Renal cortex interstitium (tissue), 11 donors: ENCODE data around the gene ZNF224. TPM values are rescaled to one million over a fixed set of nuclear protein-coding genes. Genes with fewer than 3 reads are reported as not detected.
A peak's percentile ranks its signal among the peaks of the same experiment; 100 is the strongest.
"Not testable (repeated sequence)": the region's sequence is repeated elsewhere in the genome, so short reads cannot be mapped to it uniquely, and the experiment has no call there.

Source experiments
- DNase-seq, 11 donors: peaks; one replicate each; pipeline ENCODE4 v3.0.0-alpha.2; 2013; ENCODE audit warnings: low read depth in 9 of 11, low spot score in 4 of 11; ENCODE audit errors: extremely low read depth in 1 of 11
- polyA plus RNA-seq, 3 donors: library from polyadenylated mRNA; unstranded; fragments of 120-200 nt; gene quantifications; one replicate each; pipeline ENCODE4 v1.2.1, GENCODE V29; 2013; ENCODE audit not compliant: insufficient read length in 3 of 3

Gene ZNF224
- polyA plus RNA-seq, 3 donors = 23.5 to 49.8 (median 31.8) TPM

GRCh38 chr19:44109458-44109857 lies 15.3 kb downstream of the ZNF224 start:
- DNase-seq = no peak

DNA sequence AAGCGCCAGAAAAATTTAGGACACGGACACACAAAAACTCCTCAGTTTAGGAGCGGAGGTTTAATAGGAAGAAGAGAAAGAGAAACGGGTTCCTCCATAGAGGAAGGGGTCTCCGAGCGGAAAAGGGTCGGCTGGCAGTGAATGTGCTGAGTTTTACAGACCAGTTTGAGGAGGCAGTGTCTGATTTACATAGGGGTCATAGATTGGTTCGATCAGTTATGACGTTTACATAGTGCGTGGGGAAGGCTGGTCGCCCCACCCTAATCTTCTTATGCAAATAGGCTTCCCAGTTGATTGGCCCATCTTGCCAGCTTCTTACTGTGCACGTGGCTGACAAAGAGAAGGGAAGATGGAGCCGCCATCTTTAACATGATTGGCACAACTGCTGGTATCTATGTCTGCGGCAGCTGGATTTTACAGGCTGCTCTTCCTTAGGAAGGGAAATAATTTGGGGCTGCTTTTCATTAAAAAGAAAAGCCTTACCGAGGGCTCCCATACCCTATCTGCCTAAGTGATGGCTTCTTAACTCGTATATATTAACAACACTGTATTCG lies 17.8 kb downstream of the ZNF224 start:
- peak in 5 of 11 donors; percentile 14 to 45 (median 28) for DNase-seq

DNA sequence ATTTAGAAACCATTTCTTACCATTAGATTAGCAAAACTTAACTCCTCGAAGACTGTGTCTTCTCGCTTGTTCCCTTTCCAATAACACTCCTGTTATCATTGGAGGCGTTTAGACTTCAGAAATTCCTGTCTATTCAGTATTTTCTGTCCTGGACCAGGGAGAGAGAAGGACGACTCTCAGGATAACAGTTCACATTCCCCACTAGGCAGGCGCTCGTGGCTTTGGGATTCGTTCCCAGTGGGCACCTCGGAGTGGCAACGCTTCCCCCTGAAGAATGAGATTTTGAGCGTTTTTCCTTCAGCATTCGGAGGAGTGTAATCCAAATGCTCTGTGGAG lies 18.6 kb downstream of the ZNF224 start:
- no peak for DNase-seq

DNA sequence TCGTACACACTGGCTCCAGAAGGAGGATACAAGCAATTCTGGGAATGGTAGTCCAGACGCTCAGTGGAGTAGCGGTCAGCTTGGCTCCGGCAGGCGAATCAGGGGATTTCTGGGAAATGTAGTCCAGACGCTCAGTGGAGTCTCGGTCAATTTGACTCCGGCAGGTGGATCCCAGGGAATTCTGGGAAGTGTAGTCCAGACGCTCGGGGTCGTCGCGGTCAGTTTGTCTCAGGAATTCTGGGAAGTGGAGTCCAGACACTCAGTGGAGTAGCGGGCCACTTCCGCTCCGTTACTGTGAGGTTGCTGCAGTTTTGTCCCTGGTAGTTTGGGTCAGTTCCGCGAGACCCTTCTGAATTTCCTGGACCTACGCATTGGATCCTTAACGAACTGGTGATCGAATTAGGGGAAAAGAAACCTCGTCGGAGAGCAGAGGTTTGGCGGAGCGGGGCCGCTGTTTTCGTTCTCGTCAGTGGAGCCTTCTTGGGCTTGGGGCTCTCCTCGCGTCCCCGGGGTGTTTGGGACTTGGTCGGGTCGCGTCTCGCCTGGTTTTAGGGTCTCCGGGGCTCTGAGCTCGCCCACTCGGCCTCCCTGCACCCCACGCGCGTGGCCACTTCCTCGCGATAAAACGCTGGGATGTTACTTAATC lies 19.1 kb downstream of the ZNF224 start, which contains the start of gene ZNF225:
ZNF225 (plus strand) TSS at position 262 of the 646 bp plus-strand sequence. CDS start 2,429 bp downstream, outside the sequence.
- DNase-seq = peak; percentile 97 to 100 (median 99)

DNA sequence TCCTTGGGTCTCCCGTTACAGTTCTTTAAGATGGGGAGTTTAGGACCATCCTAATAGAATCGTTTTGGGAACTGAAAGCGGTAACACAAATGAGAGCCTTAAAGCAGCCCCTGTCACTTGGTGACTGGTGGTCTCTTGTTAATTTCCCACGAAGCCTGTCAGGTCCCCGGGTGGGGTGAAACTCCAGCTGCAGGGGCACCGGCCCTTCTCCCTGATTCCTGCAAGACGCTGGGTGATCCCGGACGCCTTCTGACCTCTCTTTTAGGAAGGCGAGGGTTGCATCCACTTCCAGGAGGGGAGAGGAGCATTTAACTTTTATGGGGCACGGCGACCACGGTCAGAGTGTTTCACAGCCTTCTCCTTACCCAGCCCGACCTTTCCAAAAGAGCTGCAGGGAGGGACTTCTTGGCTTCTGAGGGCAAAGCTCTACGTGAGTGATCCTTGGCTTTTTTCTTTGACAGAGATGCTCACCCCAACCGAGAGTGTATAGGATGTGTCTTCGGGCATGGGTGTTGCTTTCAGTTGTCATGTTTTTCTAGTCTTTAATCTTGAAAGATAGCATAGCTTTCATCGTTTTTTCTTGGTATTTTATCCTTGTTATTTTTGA lies 19.7 kb downstream of the ZNF224 start:
- DNase-seq = peak in 2 of 11 donors; percentile 3 to 8

DNA sequence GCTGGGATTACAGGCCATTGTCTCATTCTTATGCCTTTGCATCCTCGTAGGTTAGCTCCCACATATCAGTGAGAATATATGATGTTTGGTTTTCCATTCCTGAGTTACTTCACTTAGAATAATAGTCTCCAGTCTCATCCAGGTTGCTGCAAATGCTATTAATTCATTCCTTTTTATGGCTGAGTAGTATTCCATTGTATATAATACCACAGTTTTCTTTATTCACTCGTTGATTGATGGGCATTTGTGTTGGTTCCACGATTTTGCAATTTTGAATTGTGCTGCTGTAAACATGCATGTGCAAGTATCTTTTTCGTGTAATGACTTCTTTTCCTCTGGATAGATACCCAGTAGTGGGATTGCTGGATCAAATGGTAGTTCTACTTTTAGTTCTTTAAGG lies 27.0 kb downstream of the ZNF224 start:
- DNase-seq = not testable (repeated sequence)

GRCh38 chr19:44131955-44132354 lies 37.8 kb downstream of the ZNF224 start:
- DNase-seq = no peak

DNA sequence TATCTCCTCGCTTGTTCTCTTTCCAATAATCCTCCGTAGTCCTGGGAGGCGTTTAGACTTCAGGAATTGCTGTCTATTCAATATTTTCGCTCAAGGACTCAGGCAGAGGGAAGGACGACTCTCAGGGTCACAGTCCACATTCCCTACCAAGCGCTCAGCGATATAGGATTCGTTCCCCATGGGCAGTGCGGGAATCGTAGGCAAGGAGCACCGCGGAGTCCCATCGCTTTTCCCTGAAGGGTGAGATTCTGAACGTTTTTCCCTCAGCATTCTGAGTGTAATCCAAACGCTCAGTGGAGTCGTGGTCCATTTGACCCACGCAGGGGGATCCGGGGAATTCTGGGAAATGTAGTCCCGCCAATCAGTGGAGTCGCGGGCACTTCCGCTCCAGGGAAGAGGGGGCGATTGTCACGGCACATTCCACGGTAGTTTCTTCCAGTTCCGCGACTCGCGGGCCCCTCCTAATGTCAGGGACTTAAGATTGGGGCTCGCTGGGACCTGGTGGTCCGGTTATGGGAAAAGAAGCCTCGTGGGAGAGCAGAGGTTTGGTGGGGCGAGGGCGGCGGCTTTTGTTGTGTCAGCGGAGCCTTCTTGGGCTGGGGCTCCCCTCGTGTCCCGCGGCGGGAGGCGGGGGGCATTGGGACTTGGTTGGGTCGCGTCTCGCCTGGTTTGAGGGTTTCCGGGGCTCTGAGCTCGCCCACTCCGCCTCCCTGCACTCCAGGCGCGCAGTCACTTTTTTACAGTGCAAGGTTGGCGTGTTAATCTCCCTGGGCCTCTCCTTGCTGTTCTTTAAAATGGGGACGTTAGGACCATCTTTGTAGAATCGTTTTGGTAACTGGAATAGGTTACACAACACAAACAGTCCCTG lies 47.3 kb downstream of the ZNF224 start, which contains the start of gene ZNF234:
ZNF234 (plus strand) TSS at position 364 of the 868 bp plus-strand sequence. CDS start 3,079 bp downstream, outside the sequence.
- DNase-seq = peak in 10 of 11 donors; percentile 66 to 92 (median 86)

DNA sequence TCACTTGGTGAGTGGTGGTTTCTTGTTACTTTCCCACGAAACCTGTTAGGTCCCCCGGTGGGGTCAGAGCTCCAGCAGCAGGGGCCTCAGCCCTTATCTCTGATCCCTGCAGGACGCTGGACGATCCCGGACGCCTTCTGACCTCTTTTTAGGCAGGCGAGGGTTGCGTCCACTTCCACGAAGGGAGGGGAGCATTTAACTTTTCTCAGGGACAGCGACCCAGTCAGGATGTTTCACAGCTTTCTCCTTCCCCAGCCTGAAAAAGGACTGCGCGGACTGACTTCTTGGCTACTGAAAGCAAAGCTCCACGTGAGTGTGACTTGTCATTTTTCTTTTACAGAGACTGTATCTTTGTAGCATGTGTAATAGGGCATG lies 47.9 kb downstream of the ZNF224 start:
- DNase-seq = no peak

- DNase-seq = no peak
These were observed 55.6 kb downstream of the ZNF224 start for GRCh38 chr19:44149776-44150175.

DNA sequence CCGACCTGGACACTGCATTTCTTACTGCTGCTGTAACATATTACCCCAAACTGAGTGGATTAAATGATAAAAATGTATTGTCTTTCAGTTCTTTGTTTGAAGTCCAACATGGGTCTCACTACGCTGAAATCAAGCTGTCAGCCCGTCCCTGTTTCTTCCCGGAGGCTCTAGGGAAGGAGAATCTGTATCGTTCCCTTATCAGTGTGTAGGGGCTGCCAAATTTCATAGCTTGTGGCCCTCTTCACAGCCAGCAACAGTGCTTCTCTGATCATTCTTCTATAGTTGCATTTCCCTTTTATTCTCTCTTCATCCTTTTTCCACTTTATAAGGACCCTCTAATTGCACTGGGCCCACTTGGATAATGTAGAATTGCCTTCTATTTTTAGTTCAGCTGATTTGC lies 57.3 kb downstream of the ZNF224 start:
- no peak for DNase-seq

GRCh38 chr19:44156475-44156874 lies 62.3 kb downstream of the ZNF224 start:
- no peak for DNase-seq

Other genes with a start within 250 kb of the ZNF224 start
- 10 to 100 TPM; 10.5 to 16.5 (median 16.5) TPM for gene ZNF404, start 210.4 kb upstream of the ZNF224 start, polyA plus RNA-seq
- 10 to 100 TPM; 25.0 to 31.0 (median 26.9) TPM for gene ZNF45, start 159.1 kb upstream of the ZNF224 start, polyA plus RNA-seq
- 1 to 10 TPM; 6.0 to 9.3 (median 7.2) TPM for gene ZNF221, start 143.1 kb upstream of the ZNF224 start, polyA plus RNA-seq
- 10 to 100 TPM; 13.9 to 17.2 (median 14.3) TPM for gene ZNF155, start 110.2 kb upstream of the ZNF224 start, polyA plus RNA-seq
- gene ZNF230, start 91.4 kb upstream of the ZNF224 start, polyA plus RNA-seq = 1 to 10 TPM; 6.0 to 7.7 (median 6.8) TPM
- 10 to 100 TPM in 2 of 3 donors, 1 to 10 TPM in 1; 9.7 to 11.4 (median 10.2) TPM for gene ZNF222, start 69.0 kb upstream of the ZNF224 start, polyA plus RNA-seq
- 10 to 100 TPM; 10.7 to 15.1 (median 12.4) TPM for gene ZNF223, start 42.3 kb upstream of the ZNF224 start, polyA plus RNA-seq
- 1 to 10 TPM; 3.2 to 5.9 (median 3.5) TPM for gene ZNF284, start 22.2 kb upstream of the ZNF224 start, polyA plus RNA-seq
- gene ZNF225, start 19.0 kb downstream of the ZNF224 start, polyA plus RNA-seq = 10 to 100 TPM in 1 of 3 donors, 1 to 10 TPM in 2; 9.1 to 11.6 (median 9.5) TPM
- gene ZNF234, start 47.2 kb downstream of the ZNF224 start, polyA plus RNA-seq = 10 to 100 TPM; 13.8 to 21.3 (median 15.1) TPM
- 10 to 100 TPM; 24.0 to 35.1 (median 30.5) TPM for gene ZNF226, start 70.7 kb downstream of the ZNF224 start, polyA plus RNA-seq
- 10 to 100 TPM; 25.1 to 27.5 (median 25.8) TPM for gene ZNF227, start 118.2 kb downstream of the ZNF224 start, polyA plus RNA-seq
- gene ZNF233, start 165.5 kb downstream of the ZNF224 start, polyA plus RNA-seq = 1 to 10 TPM; 6.3 to 8.0 (median 6.7) TPM
- 10 to 100 TPM; 11.2 to 13.1 (median 12.9) TPM for gene ZNF235, start 210.7 kb downstream of the ZNF224 start, polyA plus RNA-seq